Chondrocyte (in vitro differentiated cells): Measurements from ENCODE around the gene LRRC4C. TPM values are rescaled to one million over a fixed set of nuclear protein-coding genes. Genes with fewer than 3 reads are reported as not detected.

Source experiments
- DNase-seq: peaks from one replicate; pipeline ENCODE4 v3.0.0; 2021; ENCODE audit warnings: mixed read lengths, low spot score
- H3K27ac Mint-ChIP-seq: one replicate; pipeline ENCODE4 v1.8.0; 2021; ENCODE audit warnings: mild to moderate bottlenecking, moderate library complexity, mixed read lengths; ENCODE audit not compliant: unreplicated experiment
- H3K27me3 Mint-ChIP-seq: 2 replicates; pipeline ENCODE4 v1.8.0; 2021; ENCODE audit warnings: low read depth, mixed read lengths
- H3K36me3 Mint-ChIP-seq: 2 replicates; pipeline ENCODE4 v1.8.0; 2021; ENCODE audit warnings: low read depth, mixed read lengths
- H3K4me1 Mint-ChIP-seq: 2 replicates; pipeline ENCODE4 v1.8.0; 2021; ENCODE audit warnings: low read depth, mild to moderate bottlenecking, mixed read lengths
- H3K4me3 Mint-ChIP-seq: one replicate; pipeline ENCODE4 v1.8.0; 2021; ENCODE audit warnings: mild to moderate bottlenecking, moderate library complexity, mixed read lengths; ENCODE audit not compliant: unreplicated experiment
- H3K9me3 Mint-ChIP-seq: 2 replicates; pipeline ENCODE4 v1.8.0; 2021; ENCODE audit warnings: low read depth, mixed read lengths
- CTCF ChIP-seq: fragments of 200-600 bp; sonication (generic); IDR thresholded peaks from 2 replicates; pipeline ENCODE4 v1.5.0; 2021; ENCODE audit warnings: antibody characterized with exemption, mild to moderate bottlenecking, moderate library complexity
- total RNA-seq: library from RNA; stranded (reverse); gene quantifications from 3 replicates; pipeline ENCODE4 v1.2.1, GENCODE V29; 2021

The LRRC4C gene
- total RNA-seq, 1 donor from 2014 or later, result 0.72 TPM

DNA sequence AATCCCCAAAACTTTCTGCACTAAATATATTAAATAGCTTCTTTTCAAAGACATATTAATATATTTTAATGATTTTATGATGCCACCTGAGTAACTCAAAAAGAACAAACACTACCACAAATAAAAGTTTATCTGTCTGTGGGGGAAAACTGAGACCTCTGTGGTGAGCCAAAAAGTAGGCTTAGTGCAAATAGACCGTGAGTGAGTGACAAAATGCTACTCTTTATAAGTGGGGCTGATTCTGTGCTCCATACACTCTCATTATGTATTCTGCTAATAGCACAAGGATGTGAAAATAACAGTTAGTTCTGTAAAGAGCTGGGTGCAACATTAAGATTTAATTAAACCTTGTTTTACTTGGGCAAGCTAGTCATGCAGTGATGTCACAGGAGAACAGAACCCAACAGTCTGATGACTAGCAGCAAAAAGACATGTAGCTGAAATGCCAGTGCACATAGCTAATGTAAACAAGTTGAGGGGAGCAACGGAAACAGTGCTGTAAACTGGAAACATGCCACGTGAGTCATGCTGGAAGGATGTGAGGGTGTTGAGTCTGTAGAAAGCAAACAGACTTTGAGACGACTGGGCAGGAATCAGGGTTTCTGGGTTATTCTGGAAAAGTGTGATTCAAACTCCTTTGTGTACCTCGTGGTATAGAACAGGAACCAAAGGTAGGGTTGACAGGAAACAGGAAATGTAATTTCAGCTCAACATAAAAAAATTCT lies 1130.4 kb downstream of the LRRC4C start:
- no peaks in the 10 kb centered on the region for H3K27me3 Mint-ChIP-seq
- H3K4me3 Mint-ChIP-seq, result peak overlapping the region; percentile 26
- TF ChIP-seq CTCF, result no peak
- no peak for DNase-seq
- H3K4me1 Mint-ChIP-seq, result peaks cover 32% of the 10 kb centered on the region
- no peaks in the 10 kb centered on the region for H3K9me3 Mint-ChIP-seq
- peak overlapping the region; percentile 94 for H3K27ac Mint-ChIP-seq
- no peaks in the 10 kb centered on the region for H3K36me3 Mint-ChIP-seq

GRCh38 chr11:40323241-40323640 lies 1136.2 kb downstream of the LRRC4C start:
- DNase-seq, result no peak
- Mint-ChIP-seq H3K4me3 (no peak overlapping the region), H3K27me3 (peaks cover 5% of the 10 kb centered on the region), H3K27ac (no peak overlapping the region), H3K4me1 (peaks cover 15% of the 10 kb centered on the region), H3K9me3 (no peaks in the 10 kb centered on the region), H3K36me3 (no peaks in the 10 kb centered on the region)
- no peak for TF ChIP-seq CTCF

- peaks cover 7% of the 10 kb centered on the region for H3K27me3 Mint-ChIP-seq
- H3K4me1 Mint-ChIP-seq, result peaks cover 2% of the 10 kb centered on the region
- H3K36me3 Mint-ChIP-seq, result no peaks in the 10 kb centered on the region
- H3K4me3 Mint-ChIP-seq, result no peak overlapping the region
- no peaks in the 10 kb centered on the region for H3K9me3 Mint-ChIP-seq
- DNase-seq, result no peak
- TF ChIP-seq CTCF, result no peak
- H3K27ac Mint-ChIP-seq, result no peak overlapping the region
Measured at GRCh38 chr11:40321537-40321936, 1137.9 kb downstream of the LRRC4C start.

DNA sequence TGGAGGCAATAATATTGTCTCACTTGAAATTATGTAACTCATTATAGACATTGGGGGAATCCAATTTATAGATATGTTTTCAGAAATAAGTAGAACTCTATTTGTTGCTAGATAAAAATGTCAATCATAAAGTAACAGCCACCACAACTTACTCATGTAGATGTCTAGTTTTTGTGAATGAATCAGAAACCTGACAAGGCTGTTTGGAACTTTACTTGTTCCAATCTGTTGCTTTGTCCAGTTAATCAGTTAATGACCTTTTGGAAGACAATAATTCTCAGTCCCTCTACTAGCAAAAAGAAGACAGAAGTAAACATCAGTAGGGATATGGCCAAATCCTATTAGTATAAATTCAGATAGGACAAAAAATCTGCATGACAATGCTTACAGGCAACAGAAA lies 1143.3 kb downstream of the LRRC4C start:
- no peak for DNase-seq
- Mint-ChIP-seq H3K36me3 (peaks cover 1% of the 10 kb centered on the region), H3K9me3 (peaks cover 9% of the 10 kb centered on the region), H3K27ac (no peak overlapping the region), H3K4me1 (peaks cover 12% of the 10 kb centered on the region), H3K4me3 (no peak overlapping the region), H3K27me3 (peaks cover 10% of the 10 kb centered on the region)
- TF ChIP-seq CTCF, result no peak

DNA sequence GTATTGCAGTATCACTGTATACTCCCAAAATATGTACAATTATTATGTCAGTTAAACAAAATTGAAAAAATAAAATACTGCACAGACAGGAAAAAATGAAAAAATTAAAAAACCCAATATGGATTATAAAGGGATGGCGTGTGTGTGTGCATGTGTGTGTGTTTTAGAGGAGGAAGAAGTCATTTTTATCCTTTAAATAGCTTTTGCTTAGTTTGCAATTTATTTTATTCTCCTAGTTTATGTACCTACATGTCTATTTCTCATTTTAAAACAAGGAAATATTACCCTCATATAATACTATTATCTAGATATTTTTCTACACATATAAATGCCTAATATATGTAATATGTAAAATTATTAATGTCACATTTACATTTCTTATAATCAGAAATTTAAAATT lies 1144.3 kb downstream of the LRRC4C start:
- H3K9me3 Mint-ChIP-seq, result peaks cover 9% of the 10 kb centered on the region
- peaks cover 1% of the 10 kb centered on the region for H3K36me3 Mint-ChIP-seq
- no peak overlapping the region for H3K4me3 Mint-ChIP-seq
- peaks cover 10% of the 10 kb centered on the region for H3K27me3 Mint-ChIP-seq
- DNase-seq, result no peak
- peaks cover 12% of the 10 kb centered on the region for H3K4me1 Mint-ChIP-seq
- H3K27ac Mint-ChIP-seq, result no peak overlapping the region
- TF ChIP-seq CTCF, result no peak
